Stimulated activated CD8-positive, alpha-beta memory T cell treated with anti-CD3 and anti-CD28 coated beads, Interleukin-4, amount 100 ng/mL, for 4 hours (primary cell): ENCODE results near the gene DEFB124.
"Not testable (repeated sequence)": the region's sequence is repeated elsewhere in the genome, so short reads cannot be mapped to it uniquely, and the experiment has no call there.

Experiments used
- DNase-seq, 2 donors: peaks; one replicate each; pipeline ENCODE4 v3.0.0-alpha.2; 2020; ENCODE audit warnings: low read depth in 2 of 2, low spot score in 1 of 2

Gene DEFB124

DNA sequence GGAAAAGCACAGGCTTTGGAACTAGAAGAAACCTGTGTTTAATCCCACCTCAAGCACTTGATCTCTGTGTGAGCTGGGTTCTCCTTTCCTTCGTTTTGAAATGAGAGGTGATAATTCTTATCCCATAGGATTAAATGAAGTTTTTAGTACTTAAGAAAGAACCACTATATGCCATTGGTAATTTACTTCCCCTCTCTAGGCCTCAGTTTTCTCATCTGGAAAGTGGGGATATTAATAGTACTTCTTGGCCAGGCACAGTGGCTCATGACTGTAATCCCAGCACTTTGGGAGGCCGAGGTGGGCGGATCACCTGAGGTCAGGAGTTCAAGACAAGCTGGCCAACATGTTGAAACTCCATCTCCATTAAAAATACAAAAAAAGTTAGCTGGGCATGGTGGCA lies 14.2 kb upstream of the DEFB124 start:
- no peak for DNase-seq

DNA sequence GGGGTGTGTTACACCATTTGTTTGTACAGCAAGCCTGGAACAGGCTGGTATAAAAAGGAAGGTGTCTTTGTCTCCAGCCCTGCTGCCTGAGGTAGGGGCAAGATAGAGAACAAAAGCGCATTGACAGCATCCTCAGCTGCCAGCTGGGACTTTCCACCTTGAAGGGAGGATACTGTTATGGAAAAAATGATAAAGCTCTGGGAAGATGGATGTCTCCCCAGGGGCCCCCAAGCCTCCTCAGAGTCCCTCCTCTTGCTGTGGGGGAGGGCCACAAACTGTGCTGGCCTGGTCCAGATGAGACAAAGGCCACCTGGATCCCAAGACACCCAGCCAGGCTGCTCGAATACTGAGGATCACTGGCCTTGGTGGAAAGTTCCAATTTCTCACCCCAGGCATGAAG lies 13.2 kb upstream of the DEFB124 start:
- DNase-seq: no peak

DNA sequence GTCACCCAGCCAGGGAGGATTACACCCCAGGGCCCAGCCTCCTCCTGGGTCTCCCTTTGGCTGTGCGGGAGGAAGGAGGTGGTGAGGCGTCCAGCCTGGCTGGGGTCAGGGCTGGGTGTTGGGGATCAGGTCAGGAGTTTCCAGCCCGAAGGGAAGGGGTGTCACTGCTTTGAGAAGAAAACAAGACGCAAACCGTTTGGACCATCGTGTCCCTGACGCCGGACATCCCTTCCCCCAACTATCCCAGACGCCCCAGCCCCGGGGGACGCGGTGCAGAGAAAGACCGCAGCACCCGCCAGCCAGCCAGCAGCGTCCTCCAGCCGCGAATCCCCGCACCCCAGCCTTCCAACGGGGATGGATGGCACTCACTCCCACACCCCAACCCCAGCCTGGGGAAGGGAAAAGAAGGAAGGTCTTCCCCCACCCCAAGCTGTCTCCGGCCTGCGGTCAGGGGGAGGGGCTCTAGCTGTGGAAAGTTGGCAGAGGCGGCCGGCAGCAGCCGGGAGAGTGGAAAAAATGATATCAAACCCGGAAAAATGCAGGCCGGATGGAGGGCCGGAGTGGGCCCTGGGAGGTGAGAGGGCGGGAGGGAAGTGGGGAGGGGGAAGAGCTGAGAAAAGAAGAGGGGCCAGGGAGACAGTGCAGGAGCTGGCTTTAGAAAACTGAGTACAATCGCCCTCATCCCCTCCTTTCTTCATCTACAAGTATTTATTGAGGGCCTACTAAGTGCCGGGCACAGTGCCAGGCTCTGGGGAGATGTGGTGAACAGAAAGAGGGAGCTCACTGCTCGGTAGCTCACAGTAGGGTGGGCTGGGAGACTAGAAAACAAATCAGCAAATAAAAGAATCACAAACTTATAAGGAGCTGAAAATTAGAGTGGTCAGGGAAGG lies 10.8 kb upstream of the DEFB124 start:
- no peak for DNase-seq

DNA sequence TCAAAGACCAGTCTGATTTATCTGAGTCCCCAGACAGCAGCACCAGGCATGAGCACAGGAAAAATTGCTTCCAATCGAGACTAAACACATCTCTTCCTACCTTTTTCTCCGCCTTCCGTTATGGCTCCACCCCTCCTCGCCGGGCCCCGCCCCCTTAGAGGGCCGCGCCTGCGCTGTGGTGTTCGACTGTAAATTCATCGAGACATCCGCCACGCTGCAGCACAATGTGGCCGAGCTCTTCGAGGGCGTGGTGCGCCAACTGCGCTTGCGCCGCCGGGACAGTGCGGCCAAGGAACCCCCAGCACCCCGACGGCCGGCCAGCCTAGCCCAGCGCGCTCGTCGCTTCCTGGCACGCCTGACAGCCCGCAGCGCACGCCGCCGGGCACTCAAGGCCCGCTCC lies 9.1 kb upstream of the DEFB124 start:
- DNase-seq: no peak

DNA sequence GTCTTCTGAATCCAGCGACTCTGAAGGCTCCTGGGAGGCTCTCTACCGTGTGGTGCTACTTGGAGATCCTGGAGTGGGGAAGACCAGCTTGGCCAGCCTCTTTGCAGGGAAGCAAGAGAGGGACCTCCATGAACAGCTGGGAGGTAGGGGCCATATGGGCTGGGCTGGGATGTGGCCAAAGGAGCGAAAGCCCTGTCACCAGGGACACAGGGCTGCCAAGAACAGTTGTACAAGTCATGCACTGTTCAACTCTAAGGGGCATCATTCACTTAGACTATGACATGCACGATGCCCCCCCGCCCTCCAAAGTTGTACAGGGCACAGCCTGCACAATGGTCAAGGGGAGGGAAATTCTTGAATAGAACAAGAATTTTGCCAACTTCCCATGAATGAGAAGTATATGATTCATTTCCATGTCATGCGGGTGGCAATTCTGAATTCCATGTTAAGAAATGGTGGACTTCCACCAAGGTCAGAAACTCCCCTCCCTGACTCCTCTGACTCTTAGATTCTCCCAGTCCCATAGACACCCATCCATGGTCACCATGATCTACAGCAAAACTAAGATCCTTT lies 1.8 kb upstream of the DEFB124 start:
- DNase-seq: no peak

DNA sequence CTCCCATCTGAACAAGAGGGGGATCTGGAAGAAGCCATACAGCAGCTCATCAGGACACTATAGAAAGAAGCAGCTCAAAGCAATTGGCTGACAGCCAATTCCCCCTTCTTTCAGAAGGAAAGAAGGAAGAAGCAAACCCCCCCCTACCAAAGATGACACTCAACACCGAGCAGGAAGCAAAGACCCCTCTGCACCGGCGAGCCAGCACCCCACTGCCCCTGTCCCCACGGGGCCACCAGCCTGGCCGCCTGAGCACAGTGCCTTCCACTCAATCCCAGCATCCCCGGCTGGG lies 1.3 kb upstream of the DEFB124 start:
- DNase-seq: no peak

DNA sequence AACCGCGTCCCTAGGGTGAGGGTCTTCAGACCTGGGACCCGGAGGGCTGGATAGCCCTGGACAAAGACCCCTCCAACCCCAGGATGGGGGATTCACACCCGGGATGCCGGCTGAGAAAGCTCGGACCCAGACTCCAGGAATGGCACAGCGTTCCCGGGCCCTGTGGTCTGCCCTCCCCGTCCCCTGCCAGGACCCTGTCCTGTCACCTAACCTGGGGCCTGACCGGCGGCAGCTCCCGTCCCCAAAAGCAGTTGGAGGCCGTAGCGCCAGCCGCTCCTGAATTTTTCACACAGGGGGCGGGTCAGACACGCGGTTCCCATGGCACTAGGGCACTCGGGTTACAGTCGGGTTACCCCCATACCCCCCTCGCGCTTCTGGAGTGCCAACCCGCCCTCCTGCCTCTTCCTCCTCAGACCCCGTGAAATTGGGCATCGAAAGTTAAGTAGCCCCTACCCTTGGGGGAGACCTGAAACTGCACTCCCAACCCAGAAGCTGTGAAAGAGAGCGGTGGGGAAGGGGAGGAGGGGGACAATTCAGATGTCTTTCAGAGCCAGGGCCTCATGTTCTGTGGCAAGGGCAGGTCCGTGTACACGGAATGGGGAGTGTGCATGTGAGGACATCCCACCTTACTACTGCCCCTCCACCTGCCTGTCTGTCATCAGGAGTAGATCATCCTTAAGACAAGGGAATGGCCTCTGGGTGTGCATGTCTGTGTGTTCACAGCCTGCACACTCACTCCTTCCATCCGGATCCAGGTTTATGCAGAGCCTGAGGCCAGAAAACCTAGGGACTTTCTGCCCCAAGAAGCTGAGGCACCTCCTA lies 756 bp upstream of the DEFB124 start:
- DNase-seq: no peak

DNA sequence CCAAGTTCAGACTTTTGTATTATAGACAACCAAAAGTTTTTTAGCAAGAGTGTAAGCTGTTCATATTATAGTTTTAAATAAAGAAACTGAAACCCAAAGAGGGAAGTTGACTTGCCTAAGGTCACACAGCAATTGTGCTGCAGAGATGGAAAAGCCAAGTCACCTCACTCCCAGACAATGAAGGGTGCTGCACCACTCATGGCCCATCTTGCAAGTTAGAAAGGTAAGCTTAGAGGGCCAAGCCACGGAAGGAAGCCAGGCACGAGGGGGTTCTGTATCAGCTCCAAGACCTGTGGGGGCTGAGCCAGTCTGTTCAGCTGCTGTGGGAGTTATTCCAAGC lies 860 bp downstream of the DEFB124 start:
- DNase-seq: no peak

DNA sequence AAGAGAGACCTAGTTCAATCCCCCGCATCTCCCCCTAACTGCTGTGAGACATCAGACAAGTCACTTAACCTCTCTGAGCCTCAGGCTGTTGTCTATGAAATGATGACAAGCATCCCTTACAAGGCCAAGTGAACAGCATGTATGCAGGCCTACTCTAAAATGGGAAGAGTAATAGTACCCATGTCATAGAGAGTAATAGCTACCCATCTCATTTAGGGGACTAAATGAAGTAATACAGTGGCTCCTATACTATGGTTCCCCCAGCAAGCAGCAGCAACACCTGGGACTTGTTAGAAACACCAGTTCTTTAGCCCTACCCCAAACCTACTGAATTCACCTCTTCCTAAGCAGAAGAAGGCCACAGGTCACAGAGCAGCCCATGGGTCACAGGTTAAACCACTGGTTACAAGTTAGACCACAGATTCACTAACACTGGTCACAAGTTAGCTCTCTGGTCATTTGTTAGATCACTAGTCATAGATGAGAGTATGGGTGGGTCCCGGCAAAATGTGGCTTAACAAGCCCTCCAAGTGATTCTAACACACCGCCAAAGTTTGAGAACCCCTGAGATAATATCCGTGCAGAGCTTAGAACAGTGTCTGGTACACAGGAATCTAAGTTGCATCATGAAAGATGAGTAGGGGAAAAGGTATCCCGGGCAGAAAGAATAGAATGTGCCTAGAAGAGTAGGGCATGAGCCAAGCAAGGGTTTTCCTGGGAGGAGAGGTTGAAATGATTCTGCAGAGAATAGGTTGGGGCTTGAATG lies 1.4 kb downstream of the DEFB124 start:
- DNase-seq: no peak

DNA sequence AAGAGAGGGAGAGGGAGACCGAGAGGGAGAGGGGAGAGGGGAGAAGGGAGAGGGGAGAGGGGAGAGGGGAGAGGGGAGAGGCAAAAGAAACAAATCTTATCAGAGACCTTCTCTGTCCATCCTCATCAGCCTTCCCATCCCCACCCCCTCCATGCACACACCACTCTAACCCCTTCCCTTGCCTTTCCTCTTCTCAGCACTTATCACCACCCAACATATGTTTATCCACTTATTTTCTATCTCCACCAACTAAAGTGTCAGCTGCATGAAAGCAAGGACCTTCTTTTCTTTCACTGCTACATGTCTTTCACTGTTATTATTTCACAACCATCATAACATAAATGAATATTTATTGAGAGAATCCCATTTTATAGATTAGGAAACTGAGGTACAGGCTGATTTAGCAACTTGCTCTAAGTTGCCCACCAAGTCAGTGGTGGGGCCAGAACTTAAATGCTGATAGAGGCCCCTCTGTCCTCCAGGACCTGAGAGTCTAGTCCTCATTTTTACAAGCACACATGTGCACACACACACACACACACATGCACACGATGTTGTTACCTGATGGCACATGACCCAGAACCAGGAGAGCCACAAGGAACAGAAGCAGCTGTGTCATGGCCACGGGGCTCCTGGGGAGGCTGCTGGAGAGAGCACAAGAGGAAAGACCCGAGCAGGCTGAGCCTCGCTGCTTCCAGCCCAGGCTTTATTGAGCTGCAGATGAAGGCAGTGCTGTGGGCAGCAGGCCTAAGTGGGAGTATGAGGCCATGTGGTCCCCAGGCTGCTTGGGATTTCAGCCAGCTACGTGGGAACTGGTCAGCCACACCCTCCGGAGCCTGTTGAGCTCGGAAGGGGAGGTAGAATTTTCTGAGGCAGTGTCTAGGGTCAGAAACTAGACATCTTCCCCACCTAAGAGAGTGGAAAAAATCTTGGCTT lies 2.3 kb downstream of the DEFB124 start:
- no peak for DNase-seq

DNA sequence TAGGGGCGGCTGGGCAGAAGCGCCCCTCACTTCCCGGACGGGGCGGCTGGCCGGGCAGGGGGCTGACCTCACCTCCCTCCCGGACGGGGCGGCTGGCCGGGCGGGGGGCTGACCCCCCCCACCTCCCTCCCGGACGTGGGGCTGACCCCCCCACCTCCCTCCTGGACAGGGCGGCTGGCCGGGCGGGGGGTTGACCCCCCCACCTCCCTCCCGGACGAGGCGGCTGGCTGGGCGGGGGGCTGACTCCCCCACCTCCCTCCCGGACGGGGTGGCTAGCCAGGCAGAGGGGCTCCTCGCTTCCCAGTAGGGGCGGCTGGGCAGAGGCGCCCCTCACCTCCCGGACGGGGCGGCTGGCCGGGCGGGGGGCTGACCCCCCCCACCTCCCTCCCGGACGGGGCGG lies 4.0 kb downstream of the DEFB124 start:
- not testable (repeated sequence) for DNase-seq

DNA sequence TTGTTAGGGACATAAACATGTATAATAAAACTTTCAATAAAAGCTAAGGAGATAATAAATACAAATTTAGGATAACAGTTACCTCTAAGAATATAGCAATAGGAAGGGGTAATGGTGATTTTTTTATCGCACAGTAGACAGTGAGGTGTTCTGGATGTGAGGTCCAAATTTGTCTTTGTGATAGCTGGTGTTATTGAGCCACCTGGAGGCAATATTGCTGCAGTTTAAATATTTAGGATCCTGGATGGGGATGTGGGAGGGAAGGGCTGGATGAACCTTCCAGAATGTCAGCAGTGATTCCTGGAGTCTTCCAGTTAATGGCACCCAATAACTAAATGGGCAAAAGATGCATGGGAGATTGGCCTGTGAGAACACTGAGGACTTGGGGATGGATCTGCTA lies 20.6 kb downstream of the DEFB124 start:
- DNase-seq: no peak

DNA sequence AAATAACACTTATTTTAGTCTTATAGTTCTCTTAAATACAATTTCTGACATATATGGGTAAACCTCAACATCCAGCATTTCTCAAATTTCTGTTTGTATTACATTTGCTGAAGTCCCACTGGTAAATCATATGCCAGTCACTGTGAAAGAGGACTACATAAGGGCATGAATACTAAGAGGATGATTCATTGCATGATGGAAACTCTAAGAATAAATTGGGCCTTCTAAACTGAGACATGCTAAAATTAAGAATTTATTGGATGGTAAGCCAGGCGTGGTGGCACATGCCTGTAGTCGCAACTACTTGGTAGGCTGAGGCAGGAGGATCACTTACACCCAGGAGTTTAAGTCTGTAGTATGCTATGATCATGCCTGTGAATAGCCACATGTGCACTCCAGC lies 22.4 kb downstream of the DEFB124 start:
- DNase-seq: no peak

DNA sequence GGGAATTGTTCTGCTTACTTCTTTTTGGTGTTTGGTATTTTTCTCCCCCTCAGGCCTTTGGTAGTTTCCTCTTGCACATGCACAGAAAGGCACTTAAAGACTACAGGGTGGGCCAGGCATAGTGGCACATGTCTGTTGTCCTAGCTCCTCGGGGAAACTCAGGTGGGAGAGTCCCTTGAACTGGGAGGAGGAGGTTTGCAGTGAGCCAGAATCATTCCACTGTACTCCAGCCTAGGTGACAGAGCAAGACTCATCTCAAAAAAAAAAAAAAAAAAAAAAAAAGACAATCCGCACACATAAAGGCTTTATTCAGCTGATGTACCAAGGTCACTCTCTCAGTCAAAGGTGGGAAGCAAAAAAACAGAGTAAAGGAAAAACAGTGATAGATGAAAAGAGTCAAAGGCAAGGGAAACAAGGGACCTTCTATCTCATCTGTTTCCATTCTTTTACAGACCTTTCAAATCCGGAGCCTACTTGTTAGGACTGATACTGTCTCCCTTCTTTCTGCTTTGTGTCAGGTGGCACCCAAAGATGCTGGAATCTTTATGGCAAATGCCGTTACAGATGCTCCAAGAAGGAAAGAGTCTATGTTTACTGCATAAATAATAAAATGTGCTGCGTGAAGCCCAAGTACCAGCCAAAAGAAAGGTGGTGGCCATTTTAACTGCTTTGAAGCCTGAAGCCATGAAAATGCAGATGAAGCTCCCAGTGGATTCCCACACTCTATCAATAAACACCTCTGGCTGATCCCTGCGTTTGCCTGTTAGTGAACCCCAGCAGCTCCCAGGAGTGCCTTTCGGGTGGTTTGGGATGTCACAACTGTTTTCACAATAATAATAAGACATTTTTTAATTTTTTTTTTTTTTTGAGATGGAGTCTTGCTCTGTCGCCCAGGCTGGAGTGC lies 25.2 kb downstream of the DEFB124 start:
- DNase-seq: no peak

DNA sequence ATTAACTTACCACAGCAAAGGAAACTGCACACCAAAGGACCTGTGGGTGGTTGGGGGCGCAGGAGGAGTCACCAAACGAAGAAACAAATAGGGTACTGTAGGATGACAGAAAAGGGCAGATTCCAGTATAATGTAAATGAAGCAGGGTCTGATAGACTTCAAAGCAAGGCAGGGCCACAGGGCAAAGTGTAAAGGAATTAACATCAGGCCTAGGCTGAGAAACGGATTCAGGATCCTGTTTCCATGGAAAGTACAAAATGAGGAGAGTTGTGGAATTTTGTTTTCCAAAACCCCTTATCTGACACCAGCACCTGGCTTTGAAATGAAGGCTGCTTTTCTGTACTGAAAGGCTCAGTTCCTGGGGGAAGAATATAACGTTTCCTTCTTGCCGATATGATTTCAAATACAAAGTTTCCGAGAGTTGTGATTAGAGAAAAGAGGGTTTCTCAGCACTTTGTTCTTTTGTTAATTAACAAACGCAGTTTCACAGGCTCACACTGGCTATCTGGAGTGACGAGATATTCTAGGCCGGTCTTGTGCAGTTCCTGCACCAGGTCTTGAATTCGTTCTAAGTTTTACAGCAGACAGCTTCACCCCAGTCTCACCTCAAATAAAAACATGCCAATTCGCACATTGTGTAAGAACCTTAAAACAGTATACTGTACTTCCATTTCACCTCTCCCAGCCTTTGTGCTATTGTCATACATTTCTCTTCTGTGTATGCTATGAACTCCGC lies 28.7 kb downstream of the DEFB124 start:
- no peak for DNase-seq

DNA sequence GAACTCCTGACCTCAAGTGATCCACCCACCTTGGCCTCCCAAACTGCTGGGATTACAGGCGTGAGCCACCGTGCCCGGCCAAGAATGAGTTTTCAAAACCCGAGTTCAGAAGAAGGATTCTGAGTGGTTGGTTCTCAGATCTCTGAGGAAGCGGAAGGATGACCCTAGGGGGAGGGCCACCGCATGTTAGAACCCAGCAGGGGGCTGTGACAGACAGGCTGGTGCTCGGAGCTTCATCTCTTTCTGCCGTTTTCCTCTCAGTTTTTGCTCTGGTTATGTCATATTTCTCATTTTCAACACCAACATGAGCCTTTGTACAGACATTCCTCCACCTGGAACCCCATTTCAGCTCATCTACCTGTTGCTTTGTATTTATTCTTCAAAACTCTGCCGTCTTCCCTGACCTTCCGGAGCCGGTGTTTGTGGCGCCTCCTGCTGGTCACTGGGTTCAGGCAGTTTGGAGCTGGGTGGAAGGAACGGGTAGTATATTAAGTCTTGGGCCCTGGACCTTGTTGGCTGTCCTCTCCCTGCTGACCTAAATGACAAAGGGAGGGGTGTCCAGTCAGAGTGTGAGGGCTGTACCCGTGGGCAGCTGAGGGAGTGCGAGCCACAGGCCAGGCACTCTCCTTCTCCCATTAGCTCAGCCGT lies 34.8 kb downstream of the DEFB124 start, which contains the start of gene DEFB123:
Gene DEFB123 (plus strand): TSS at position 621 of the 648 bp plus-strand sequence. CDS start 67 bp downstream, outside the sequence.
- DNase-seq: no peak

DNA sequence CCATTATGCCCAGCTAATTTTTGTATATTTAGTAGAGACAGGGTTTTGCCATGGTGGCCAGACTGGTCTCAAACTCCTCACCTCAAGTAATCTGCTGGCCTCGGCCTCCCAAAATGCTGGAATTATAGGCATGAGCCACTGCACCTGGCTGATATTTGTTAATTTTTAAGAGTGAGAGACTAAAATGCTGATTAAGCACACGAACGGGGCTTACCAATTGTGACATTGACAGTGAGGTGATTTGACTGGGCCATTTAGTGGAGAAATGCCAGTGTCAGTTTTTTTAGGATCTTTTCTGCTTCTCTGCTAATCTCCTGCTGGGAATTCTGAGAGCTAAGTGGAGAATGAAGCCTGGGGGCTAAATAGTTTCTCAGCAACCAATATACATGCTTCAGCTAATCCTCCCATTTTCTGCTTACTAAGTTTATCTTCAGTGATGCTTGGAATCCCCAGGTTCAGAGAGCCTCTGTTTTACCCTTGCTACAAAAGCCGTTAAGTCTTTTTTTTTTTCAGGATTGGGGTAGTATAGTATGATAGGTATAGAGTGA lies 44.3 kb downstream of the DEFB124 start:
- no peak for DNase-seq

DNA sequence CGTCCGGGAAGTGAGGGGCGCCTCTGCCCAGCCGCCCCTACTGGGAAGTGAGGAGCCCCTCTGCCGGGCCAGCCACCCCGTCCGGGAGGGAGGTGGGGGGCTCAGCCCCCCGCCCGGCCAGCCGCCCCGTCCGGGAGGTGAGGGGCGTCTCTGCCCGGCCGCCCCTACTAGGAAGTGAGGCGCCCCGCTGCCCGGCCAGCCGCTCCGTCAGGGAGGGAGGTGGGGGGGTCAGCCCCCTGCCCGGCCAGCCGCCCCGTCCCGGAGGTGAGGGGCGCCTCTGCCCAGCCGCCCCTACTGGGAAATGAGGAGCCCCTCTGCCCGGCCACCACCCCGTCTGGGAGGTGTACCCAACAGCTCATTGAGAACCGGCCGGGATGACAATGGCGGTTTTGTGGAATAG lies 47.4 kb downstream of the DEFB124 start:
- DNase-seq: not testable (repeated sequence)
